Trophoblast cell (in vitro differentiated cells and primary cell): ENCODE results near the gene PTPRT.

Experiments
- DNase-seq, 2 donors: peaks; one replicate each; pipeline ENCODE4 v3.0.0-alpha.2; 2016
- H2AFZ ChIP-seq: 2 replicates; pipeline ENCODE4 v1.6.1; 2013; ENCODE audit warnings: low read length, moderate library complexity, mild to moderate bottlenecking; ENCODE audit not compliant: insufficient read depth, poor library complexity
- H2AK5ac ChIP-seq: 2 replicates; pipeline ENCODE4 v1.6.1; 2013; ENCODE audit warnings: mild to moderate bottlenecking, low read length
- H2BK120ac ChIP-seq: 2 replicates; pipeline ENCODE4 v1.6.1; 2013; ENCODE audit warnings: low read length, mild to moderate bottlenecking, moderate library complexity; ENCODE audit not compliant: insufficient read depth, poor library complexity
- H2BK12ac ChIP-seq: 2 replicates; pipeline ENCODE4 v1.6.1; 2013; ENCODE audit warnings: mild to moderate bottlenecking, low read length, moderate library complexity
- H2BK5ac ChIP-seq: 2 replicates; pipeline ENCODE4 v1.6.1; 2013; ENCODE audit warnings: low read length, low read depth, moderate library complexity, mild to moderate bottlenecking; ENCODE audit not compliant: poor library complexity
- H3K14ac ChIP-seq: 2 replicates; pipeline ENCODE4 v1.6.1; 2013; ENCODE audit warnings: mild to moderate bottlenecking, low read length
- H3K18ac ChIP-seq: 2 replicates; pipeline ENCODE4 v1.6.1; 2013; ENCODE audit warnings: mild to moderate bottlenecking, low read length
- H3K23ac ChIP-seq: 2 replicates; pipeline ENCODE4 v1.6.1; 2013; ENCODE audit warnings: low read length
- H3K27ac ChIP-seq: 2 replicates; pipeline ENCODE4 v1.5.1; 2013; ENCODE audit warnings: low read depth, mild to moderate bottlenecking, inconsistent platforms, low read length, moderate library complexity
- H3K27me3 ChIP-seq: 2 replicates; pipeline ENCODE4 v1.6.1; 2013; ENCODE audit warnings: inconsistent platforms, mild to moderate bottlenecking, low read length, moderate library complexity; ENCODE audit not compliant: insufficient read depth
- H3K36me3 ChIP-seq, 2 experiments: 1 replicate in 1 of 2; 2 replicates in 1 of 2; pipeline ENCODE4 v1.6.1; 2013; ENCODE audit warnings: low read length in 2 of 2, mild to moderate bottlenecking in 2 of 2, moderate library complexity in 1 of 2; ENCODE audit not compliant: insufficient read depth in 2 of 2, control insufficient read depth in 1 of 2
- H3K4ac ChIP-seq: 2 replicates; pipeline ENCODE4 v1.6.1; 2013; ENCODE audit warnings: low read depth, mild to moderate bottlenecking, low read length, moderate library complexity
- H3K4me1 ChIP-seq, 2 experiments: 1 replicate in 1 of 2; 2 replicates in 1 of 2; pipeline ENCODE4 v1.6.1; 2013; ENCODE audit warnings: low read length in 2 of 2, mild to moderate bottlenecking in 2 of 2, moderate library complexity in 1 of 2; ENCODE audit not compliant: insufficient read depth in 2 of 2, control insufficient read depth in 1 of 2
- H3K4me2 ChIP-seq: 2 replicates; pipeline ENCODE4 v1.6.1; 2013; ENCODE audit warnings: inconsistent platforms, mild to moderate bottlenecking, low read length, moderate library complexity
- H3K4me3 ChIP-seq: 2 replicates; pipeline ENCODE4 v1.5.1; 2013; ENCODE audit warnings: mild to moderate bottlenecking, low read depth, low read length, inconsistent platforms
- H3K79me1 ChIP-seq: one replicate; pipeline ENCODE4 v1.6.1; 2013; ENCODE audit warnings: low read length
- H3K79me2 ChIP-seq: 2 replicates; pipeline ENCODE4 v1.6.1; 2013; ENCODE audit warnings: low read length, mild to moderate bottlenecking; ENCODE audit not compliant: control insufficient read depth, insufficient read depth, poor library complexity
- H3K9ac ChIP-seq: 2 replicates; pipeline ENCODE4 v1.6.1; 2013; ENCODE audit warnings: mild to moderate bottlenecking, low read length
- H3K9me3 ChIP-seq: 2 replicates; pipeline ENCODE4 v1.6.1; 2013; ENCODE audit warnings: low read depth, mild to moderate bottlenecking, control low read depth, inconsistent platforms, low read length; ENCODE audit not compliant: insufficient read depth
- H4K12ac ChIP-seq: 2 replicates; pipeline ENCODE4 v1.6.1; 2013; ENCODE audit warnings: low read depth, mild to moderate bottlenecking, low read length, moderate library complexity
- H4K8ac ChIP-seq: 2 replicates; pipeline ENCODE4 v1.6.1; 2013; ENCODE audit warnings: low read depth, mild to moderate bottlenecking, low read length, moderate library complexity
- H4K91ac ChIP-seq: one replicate; pipeline ENCODE4 v1.6.1; 2013; ENCODE audit warnings: low read depth, mild to moderate bottlenecking, low read length, moderate library complexity
- WGBS: extraction: QIAGEN DNeasy Blood & Tissue Kit; methylation state at CpG from one replicate; pipeline ENCODE4 v1.1.7; 2013; ENCODE audit warnings: missing lambda C conversion rate; ENCODE audit not compliant: insufficient read length, insufficient coverage; ENCODE audit errors: extremely low coverage; 5-methylcytosine and 5-hydroxymethylcytosine counted together

Gene PTPRT

DNA sequence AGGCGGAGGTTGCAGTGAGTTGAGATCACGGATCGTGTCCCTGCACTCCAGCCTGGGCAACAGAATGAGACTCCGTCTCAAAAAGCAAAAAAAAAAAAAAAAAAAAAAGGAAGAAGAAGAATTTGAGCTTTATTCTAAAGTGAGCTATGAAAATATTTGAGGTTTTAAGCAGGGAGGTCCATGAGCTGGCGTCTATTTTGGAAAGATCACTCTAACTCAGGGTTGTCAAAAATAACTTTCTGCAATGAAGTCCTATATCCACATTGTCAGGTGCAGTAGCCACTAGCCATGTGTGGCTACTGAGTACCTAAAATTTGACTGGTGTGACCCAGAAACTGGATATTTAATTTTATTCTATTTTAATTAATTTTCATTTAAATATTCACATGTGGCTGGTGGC is 217.1 kb downstream of the PTPRT start:
- Histone ChIP-seq H3K27ac (no peak overlapping the region), H2AK5ac (no peak overlapping the region), H2BK12ac (no peak overlapping the region), H3K9ac (no peak overlapping the region), H3K4me3 (no peak overlapping the region), H4K12ac (no peak overlapping the region), H4K8ac (no peak overlapping the region), H4K91ac (no peak overlapping the region), H2BK120ac (no peak overlapping the region), H3K9me3 (peaks cover 2% of the 10 kb centered on the region), H3K23ac (no peak overlapping the region), H3K79me1 (no peaks in the 10 kb centered on the region), H3K79me2 (no peaks in the 10 kb centered on the region), H3K27me3 (no peaks in the 10 kb centered on the region), H3K18ac (no peak overlapping the region), H3K4ac (no peak overlapping the region), H3K4me2 (no peak overlapping the region), H3K36me3 (no peaks in the 10 kb centered on the region), H2AFZ (no peak overlapping the region), H3K4me1 (no peaks in the 10 kb centered on the region), H2BK5ac (no peak overlapping the region), H3K14ac (no peak overlapping the region)
- no CpG with 5 or more reads among the region's 5 CpGs for WGBS
- no peak for DNase-seq

- Histone ChIP-seq H3K9me3 (peaks cover 2% of the 10 kb centered on the region), H3K79me1 (no peaks in the 10 kb centered on the region), H4K91ac (no peak overlapping the region), H3K27me3 (no peaks in the 10 kb centered on the region), H2BK12ac (no peak overlapping the region), H3K14ac (no peak overlapping the region), H3K79me2 (no peaks in the 10 kb centered on the region), H4K12ac (no peak overlapping the region), H2AFZ (no peak overlapping the region), H3K27ac (no peak overlapping the region), H2AK5ac (no peak overlapping the region), H4K8ac (no peak overlapping the region), H3K4me3 (no peak overlapping the region), H2BK5ac (no peak overlapping the region), H3K9ac (no peak overlapping the region), H2BK120ac (no peak overlapping the region), H3K18ac (no peak overlapping the region), H3K4ac (no peak overlapping the region), H3K36me3 (no peaks in the 10 kb centered on the region), H3K4me1 (no peaks in the 10 kb centered on the region), H3K4me2 (no peak overlapping the region), H3K23ac (no peak overlapping the region)
- no peak for DNase-seq
- WGBS, result no CpG with 5 or more reads among the region's 9 CpGs
These were observed 221.0 kb downstream of the PTPRT start for GRCh38 chr20:42968746-42969145.

- Histone ChIP-seq H3K23ac (no peak overlapping the region), H3K4me2 (no peak overlapping the region), H2BK12ac (no peak overlapping the region), H4K91ac (no peak overlapping the region), H3K27ac (no peak overlapping the region), H3K9ac (no peak overlapping the region), H2BK120ac (no peak overlapping the region), H3K9me3 (peaks cover 4% of the 10 kb centered on the region), H3K4me1 (no peaks in the 10 kb centered on the region), H3K4me3 (no peak overlapping the region), H4K8ac (no peak overlapping the region), H3K18ac (no peak overlapping the region), H3K4ac (no peak overlapping the region), H2AFZ (no peak overlapping the region), H3K36me3 (no peaks in the 10 kb centered on the region), H2AK5ac (no peak overlapping the region), H4K12ac (no peak overlapping the region), H3K79me1 (no peaks in the 10 kb centered on the region), H2BK5ac (no peak overlapping the region), H3K27me3 (no peaks in the 10 kb centered on the region), H3K14ac (no peak overlapping the region), H3K79me2 (no peaks in the 10 kb centered on the region)
- peak in 1 of 2 donors; percentile 13 for DNase-seq
- no CpG with 5 or more reads among the region's 2 CpGs for WGBS
These were observed 225.9 kb downstream of the PTPRT start for GRCh38 chr20:42963796-42964195.

DNA sequence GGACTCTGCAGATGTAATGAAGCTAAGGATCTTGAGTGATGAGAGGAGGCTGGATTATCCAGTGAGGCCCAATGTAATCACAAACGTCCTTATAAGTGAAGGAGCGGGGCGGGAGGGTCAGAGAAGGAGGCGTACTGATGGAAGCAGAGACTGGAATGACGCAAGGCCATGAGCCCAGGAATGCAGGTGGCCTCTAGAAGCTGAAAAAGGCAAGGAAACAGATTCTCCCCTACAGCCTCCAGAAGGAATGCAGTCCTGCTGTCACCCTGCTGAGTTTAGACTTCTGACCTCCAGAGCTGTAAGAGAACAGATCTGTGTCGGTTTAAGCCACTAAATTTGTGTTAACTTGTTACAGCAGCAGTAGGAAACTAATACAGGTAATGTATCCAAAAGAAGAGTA is 227.9 kb downstream of the PTPRT start:
- Histone ChIP-seq H4K91ac (no peak overlapping the region), H3K9ac (no peak overlapping the region), H2BK12ac (no peak overlapping the region), H2AFZ (no peak overlapping the region), H3K9me3 (peaks cover 2% of the 10 kb centered on the region), H4K8ac (no peak overlapping the region), H4K12ac (no peak overlapping the region), H3K36me3 (no peaks in the 10 kb centered on the region), H3K14ac (no peak overlapping the region), H3K4me3 (no peak overlapping the region), H3K4me1 (no peaks in the 10 kb centered on the region), H3K23ac (no peak overlapping the region), H2BK5ac (no peak overlapping the region), H3K4me2 (no peak overlapping the region), H3K79me2 (no peaks in the 10 kb centered on the region), H3K27ac (no peak overlapping the region), H3K27me3 (no peaks in the 10 kb centered on the region), H3K18ac (no peak overlapping the region), H3K79me1 (no peaks in the 10 kb centered on the region), H3K4ac (no peak overlapping the region), H2BK120ac (no peak overlapping the region), H2AK5ac (no peak overlapping the region)
- no peak for DNase-seq
- WGBS, result no CpG with 5 or more reads among the region's 6 CpGs
